Colon (tissue), 2 donors: Measurements from ENCODE around the gene CCDC97.

Experiments used
- FAIRE-seq: peaks from 2 replicates; lab custom pipeline; 2012; peaks lifted over from hg19 to GRCh38; lab: Jason Lieb, UNC
- donor health status: control.
- donor health status: control.

CCDC97 gene

DNA sequence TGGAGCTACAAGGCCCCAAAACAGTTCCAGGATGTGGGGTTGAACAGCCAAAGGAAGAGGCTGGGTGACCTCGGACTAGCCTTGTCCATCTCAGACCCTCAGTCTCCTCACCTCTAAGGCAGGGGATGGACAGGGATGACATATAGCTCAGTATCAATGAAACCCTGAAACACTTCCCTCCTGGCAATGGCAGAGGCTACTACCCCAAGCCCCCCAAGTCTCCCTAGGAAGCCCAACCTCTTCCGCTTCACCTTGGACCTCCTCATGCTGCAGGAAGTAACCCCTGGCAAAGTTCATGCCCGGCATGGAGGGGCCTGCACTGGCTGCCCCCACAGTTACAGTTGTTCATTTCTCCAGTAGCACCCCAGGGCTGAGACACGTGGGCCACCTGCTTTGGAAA lies 10.6 kb downstream of the CCDC97 start:
- FAIRE-seq = no peak

DNA sequence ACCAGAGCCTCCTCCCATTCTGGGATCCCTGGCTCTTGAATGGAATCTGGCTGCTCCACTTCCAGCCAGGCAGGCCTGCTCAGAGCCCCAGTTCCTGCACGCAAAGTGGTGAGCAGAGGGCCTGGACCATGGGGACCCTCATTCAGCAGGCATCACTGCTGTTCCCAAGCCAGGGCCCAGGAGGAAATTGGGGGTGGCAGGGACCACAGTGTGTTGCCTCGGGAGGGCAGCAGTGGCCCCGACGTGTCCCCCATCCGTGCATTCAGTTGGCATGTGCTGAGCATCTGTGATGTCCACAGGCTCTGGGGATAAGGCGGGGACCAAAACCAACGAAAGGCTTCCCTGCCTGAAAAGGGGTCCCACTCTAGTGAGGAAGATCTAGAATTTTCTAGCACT lies 11.2 kb downstream of the CCDC97 start:
- no peak for FAIRE-seq

DNA sequence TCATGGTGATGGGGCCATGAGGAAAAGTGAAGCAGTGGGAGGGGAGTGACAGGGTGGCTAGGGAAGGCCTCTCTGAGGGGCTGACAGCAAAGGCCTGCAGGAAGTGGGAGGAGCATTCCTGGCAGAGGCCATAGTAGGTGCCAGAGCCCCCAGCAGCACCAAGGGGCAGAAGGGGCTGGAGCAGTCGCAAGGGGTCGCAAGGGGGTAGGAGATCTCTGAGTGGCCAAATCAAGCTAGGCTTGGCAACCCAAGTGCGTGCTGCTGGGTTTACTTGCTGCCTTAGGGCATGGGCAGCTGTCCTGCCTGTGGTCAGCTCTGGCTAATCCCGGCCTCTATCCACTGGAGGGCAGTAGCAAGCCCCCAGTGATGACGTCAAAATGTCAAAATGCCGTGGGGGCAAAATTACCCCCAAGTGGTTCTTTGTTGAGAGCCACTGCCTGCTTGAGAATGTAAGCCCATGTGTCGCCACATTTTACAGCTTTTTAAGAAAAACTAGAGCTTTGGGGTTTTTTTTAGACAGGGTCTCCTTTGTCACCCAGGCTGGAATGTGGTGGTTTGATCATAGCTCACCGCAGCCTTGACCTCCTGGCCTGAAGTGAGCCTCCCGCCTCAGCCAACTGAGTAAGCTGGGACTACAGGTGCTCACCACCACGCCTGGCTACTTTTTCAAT lies 11.8 kb downstream of the CCDC97 start:
- FAIRE-seq = no peak

DNA sequence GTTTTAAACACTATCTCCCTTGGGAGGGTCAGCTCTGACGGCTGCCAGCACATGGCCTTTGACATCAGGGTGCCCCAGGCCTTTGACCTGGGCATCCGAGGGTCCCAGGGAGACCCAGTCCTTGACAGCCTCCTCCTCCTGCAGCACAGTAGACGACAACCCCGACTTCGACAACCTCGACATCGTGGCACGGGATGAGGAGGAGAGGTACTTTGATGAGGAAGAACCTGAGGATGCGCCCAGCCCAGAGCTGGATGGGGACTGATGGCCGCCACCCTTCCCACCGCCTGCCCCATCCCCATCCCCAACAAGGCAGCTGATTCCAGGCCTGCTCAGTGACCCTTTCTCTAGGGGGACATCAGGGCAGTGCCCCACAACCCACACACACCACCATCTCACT lies 12.5 kb downstream of the CCDC97 start:
- no peak for FAIRE-seq

DNA sequence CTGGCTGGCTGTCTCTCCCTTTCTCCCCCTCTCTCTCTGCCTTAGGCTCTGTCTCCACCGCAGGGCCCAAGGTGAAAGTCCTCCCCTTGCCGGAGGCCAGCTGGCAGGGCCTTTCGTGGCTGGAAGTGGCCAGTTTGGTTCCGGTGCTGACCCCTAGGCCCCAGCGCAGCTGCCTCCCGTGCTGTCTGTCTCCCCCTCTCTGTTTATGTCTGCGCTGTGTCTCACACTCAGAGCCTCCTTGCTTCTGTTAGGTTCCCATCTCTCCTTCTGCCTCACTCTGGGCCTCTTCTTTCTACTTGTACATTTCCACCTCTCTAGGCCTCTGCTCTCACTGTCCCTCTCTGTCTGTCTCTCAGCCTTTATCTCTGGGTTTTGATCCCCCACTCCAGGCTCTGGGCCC lies 13.1 kb downstream of the CCDC97 start:
- FAIRE-seq = no peak

- FAIRE-seq = no peak
These were observed 13.6 kb downstream of the CCDC97 start for GRCh38 chr19:41323430-41324125.

- no peak for FAIRE-seq
These were observed 14.3 kb downstream of the CCDC97 start for GRCh38 chr19:41324231-41324702.

- no peak for FAIRE-seq
These were observed 15.1 kb downstream of the CCDC97 start for GRCh38 chr19:41324921-41325639.

GRCh38 chr19:41325640-41325946 lies 15.6 kb downstream of the CCDC97 start:
- FAIRE-seq = no peak

- FAIRE-seq = no peak
These were observed 16.2 kb downstream of the CCDC97 start for GRCh38 chr19:41325947-41326706.

DNA sequence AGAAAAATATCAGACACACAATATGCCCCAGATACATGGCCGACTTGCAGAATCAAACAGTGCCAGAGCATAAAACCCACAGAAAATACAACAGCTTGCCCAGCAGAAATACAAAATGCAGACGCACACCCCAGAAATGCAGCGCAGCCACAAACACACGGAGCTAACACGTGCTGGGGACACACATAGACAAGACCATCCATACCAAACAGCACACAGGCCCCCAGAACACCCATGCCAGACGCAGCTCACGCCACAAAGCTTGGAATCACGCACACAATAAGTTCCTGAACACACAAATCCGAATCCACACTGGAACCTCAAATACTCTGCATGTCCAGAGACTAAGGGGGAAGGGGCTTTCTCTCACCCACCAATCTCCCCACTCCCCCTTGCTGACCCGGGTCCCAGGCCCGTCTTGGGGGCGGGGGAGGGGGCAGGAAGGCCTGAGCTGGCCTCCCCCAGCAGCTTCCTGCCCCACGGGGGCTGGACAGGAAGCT lies 17.2 kb downstream of the CCDC97 start:
- no peak for FAIRE-seq

GRCh38 chr19:41327576-41328156 lies 17.7 kb downstream of the CCDC97 start:
- no peak for FAIRE-seq

- FAIRE-seq = no peak
These were observed 18.3 kb downstream of the CCDC97 start for GRCh38 chr19:41328157-41328841.

GRCh38 chr19:41328842-41329225 lies 18.9 kb downstream of the CCDC97 start:
- FAIRE-seq = no peak

DNA sequence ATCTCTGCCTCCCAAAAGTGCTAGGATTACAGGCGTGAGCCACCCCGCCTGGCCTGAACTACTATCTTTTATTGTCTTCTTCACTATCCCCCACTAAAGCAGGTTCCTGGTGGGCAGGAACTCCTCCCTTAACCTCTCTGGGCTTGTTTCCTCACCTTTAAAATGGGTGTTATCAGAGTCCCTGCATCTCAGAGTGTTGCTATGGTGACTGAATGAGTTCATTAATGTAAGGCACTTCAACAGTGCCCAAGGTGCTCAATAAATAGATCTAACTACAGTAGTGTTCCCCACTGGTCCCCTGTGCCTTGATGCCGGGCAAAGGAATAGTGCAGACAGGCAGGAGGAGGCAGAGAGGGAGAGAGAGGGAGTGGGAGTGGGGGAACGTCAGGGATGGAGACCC lies 20.5 kb downstream of the CCDC97 start:
- no peak for FAIRE-seq

DNA sequence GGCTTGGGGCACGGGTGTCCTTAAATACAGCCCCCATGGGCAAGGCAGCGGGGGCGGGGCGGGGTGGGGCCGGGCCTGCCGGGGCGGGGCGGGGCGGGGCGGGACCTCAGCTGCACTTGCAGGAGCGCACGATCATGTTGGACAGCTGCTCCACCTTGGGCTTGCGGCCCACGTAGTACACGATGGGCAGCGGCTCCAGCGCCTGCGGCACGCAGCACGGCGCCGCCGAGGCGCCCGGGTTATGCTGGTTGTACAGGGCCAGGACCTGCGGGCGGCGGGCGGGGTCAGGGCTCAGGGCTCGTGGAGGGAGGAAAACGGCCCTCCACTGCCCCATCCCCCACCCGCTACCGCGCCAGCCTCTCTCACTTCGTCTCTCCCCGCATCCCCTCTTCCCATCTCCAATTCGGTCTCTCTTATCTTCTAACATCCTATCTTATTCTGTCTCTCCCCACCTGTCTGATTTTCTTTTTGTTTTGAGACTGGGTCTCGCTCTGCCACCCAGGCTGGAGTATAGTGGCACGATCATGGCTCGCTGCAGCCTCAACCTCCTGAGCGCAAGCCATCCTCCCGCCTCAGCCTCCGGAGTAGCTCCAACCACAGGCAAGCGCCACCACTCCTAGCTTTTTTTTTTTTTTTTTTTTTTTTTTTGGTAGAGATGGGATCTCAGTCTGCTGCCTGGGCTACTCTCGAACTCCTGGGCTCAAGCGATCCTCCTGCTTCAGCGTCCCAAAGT lies 21.1 kb downstream of the CCDC97 start:
- no peak for FAIRE-seq

GRCh38 chr19:41332000-41332399 lies 22.0 kb downstream of the CCDC97 start:
- no peak for FAIRE-seq

- FAIRE-seq = no peak
These were observed 22.5 kb downstream of the CCDC97 start for GRCh38 chr19:41332468-41332867.

DNA sequence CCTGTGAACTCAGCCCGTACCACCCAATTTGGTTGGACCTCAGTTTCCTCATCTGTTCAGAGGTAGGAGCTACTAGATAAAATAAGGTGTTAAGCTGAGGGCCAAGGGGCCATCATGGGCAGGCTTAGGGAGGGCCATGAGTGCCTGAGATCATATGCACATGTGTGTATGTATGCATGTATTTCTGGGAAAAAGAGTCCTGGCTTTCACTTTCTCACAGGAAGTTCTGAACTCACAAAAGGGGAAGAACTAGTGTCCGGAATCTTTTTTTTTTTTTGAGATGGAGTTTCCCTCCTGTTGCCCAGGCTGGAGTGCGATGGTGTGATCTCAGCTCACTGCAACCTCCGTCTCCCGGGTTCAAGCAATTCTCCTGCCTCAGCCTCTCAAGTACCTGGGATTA lies 24.8 kb downstream of the CCDC97 start:
- no peak for FAIRE-seq

DNA sequence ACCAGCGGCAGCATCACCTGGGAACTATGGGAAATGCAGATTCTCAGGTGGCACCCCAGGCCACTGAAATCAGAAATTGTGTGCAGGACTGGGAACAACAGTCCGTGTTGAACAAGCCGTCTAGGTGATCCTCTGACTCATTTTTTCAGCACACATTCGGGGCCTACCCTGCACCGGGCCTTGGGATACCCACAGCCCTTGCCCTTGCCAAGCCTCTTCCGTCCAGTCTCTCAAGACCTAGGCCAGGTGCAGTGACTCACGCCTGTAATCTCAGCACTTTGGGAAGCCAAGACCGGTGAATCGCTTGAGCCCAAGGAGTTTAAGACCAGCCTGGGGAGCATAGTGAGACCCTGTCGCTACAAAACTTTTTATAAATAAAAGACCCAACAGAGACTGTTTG lies 25.5 kb downstream of the CCDC97 start:
- no peak for FAIRE-seq

GRCh38 chr19:41339936-41340335 lies 30.0 kb downstream of the CCDC97 start:
- no peak for FAIRE-seq
